Panc1 (cell line): ENCODE results near the gene WDR35.

Experiments
- POLR2AphosphoS5 ChIP-seq: IDR thresholded peaks from 2 replicates; pipeline ENCODE4 v1.6.1; 2012; ENCODE audit warnings: mild to moderate bottlenecking, low read depth, low read length, moderate library complexity
- REST ChIP-seq, 2 experiments: IDR thresholded peaks; 2 replicates each; pipeline ENCODE4 v1.6.1; 2011 to 2012; ENCODE audit warnings: low read depth in 2 of 2, control low read depth in 1 of 2, low read length in 1 of 2, mild to moderate bottlenecking in 1 of 2, moderate library complexity in 1 of 2; ENCODE audit not compliant: insufficient read depth in 1 of 2
- TF ChIP-seq, protein P1 (sequence below): fragments of 450-650 bp; IDR thresholded peaks from 2 replicates; pipeline ENCODE4 v1.5.1; 2017; ENCODE audit warnings: mild to moderate bottlenecking

DNA sequence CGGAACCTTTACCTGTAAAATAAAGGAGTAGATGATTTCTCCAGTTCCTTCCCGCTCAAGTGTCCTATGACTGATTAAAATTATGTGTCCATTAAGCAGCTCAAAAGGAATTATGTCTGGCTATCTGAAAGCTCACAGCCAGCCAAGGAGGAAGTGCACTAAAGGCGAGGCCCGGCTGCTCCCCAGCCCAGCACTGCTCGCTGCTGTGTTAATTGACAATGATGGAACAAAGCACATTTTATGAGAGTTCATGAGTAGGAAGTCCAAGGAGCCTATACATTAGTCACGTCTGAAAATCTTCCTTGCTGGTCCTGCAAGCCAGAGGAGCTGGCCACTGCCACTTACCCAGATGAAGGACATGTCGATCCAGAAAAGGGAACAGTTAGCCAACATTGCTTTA is 102.4 kb downstream of the WDR35 start:
- TF ChIP-seq, protein P1, sequence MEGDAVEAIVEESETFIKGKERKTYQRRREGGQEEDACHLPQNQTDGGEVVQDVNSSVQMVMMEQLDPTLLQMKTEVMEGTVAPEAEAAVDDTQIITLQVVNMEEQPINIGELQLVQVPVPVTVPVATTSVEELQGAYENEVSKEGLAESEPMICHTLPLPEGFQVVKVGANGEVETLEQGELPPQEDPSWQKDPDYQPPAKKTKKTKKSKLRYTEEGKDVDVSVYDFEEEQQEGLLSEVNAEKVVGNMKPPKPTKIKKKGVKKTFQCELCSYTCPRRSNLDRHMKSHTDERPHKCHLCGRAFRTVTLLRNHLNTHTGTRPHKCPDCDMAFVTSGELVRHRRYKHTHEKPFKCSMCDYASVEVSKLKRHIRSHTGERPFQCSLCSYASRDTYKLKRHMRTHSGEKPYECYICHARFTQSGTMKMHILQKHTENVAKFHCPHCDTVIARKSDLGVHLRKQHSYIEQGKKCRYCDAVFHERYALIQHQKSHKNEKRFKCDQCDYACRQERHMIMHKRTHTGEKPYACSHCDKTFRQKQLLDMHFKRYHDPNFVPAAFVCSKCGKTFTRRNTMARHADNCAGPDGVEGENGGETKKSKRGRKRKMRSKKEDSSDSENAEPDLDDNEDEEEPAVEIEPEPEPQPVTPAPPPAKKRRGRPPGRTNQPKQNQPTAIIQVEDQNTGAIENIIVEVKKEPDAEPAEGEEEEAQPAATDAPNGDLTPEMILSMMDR, result no peak
- no peak for TF ChIP-seq POLR2AphosphoS5
- TF ChIP-seq REST (IDR thresholded peaks at IDR 0.05; ENCODE audit: insufficient read depth in 1 of 2, low read depth in 2 of 2, low read length in 1 of 2), result no peak
